ENCODE results near the gene HAGH.

Gene HAGH

GRCh38 chr16:1760911-1761310, 65.7 kb downstream of the HAGH start:
- no peak for DNase-seq

DNA sequence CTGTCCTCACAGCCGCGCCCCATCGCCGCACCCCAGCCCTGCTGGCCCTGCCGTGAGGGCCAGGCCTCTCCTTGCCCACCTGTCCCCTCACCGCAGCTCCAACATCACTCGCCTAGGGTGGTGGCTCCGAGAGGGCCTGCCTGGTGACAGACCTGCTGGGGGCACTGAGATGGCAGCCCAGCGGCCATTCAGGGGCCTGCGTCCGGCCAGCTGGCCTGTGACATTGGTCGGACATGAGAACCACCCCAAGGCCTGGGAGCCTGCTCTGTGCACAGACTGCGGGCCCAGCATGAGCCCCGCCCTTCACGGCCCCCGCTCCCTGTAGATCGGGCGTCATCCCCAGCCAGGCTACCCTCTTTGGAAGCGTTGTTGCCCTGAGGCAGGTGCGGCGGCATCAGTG, 67.1 kb downstream of the HAGH start:
- no peak for DNase-seq

DNA sequence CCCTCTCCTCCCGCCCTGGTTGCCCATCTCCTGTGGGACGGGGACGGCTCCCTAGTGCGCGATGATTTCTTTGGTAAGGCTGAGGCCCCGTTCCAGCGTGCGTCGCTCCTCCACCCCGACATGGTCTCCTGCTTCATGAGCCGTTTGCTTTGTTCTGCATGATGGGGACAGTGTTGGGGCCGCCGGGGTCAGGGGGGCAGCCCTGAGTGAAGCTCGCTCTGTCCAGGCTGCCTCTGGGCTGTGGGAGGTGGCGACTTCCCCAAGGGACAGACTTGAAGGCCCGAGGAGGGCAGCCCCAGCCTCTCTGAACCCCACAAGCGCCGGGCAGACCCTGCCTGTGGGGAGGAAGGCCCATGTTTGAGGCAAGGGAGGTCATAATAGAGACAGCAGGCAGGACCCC, 67.7 kb downstream of the HAGH start:
- DNase-seq, result no peak

- DNase-seq, result no peak
These were observed 68.7 kb downstream of the HAGH start for GRCh38 chr16:1757714-1758461.

Measured in activated CD8-positive, alpha-beta memory T cell treated with anti-CD3 and anti-CD28 coated beads, Interleukin-2, amount 50 U/mL, for 48 hours (primary cell).